ENCODE data around the gene CEP112. TPM values are rescaled to one million over a fixed set of nuclear protein-coding genes. Genes with fewer than 3 reads are reported as not detected.
"Not testable (repeated sequence)": the region's sequence is repeated elsewhere in the genome, so short reads cannot be mapped to it uniquely, and the experiment has no call there.

CEP112 gene
- total and polyA plus RNA-seq, 2 of the 8 experiments (the other 6 are each of a cell fraction or from before 2014, with no cell fraction given): 0.62 to 3.1 TPM

- H3K79me1 ChIP-seq (ENCODE audit: low read depth, low read length); H3K4me2 ChIP-seq (ENCODE audit: insufficient read depth in 1 of 2, low read depth in 2 of 2, low read length in 2 of 2); H4K5ac ChIP-seq (ENCODE audit: insufficient read length, low read depth, low read length); H3K79me2 ChIP-seq (ENCODE audit: control insufficient read depth in 1 of 2, insufficient read depth in 2 of 2, low read length in 2 of 2); H2BK20ac ChIP-seq (ENCODE audit: low read length); H3K27ac ChIP-seq (ENCODE audit: low read depth, low read length); H3K4me3 ChIP-seq (ENCODE audit: extremely low read depth in 1 of 4, insufficient read depth in 2 of 4, low read depth in 3 of 4, low read length in 4 of 4); H2AK5ac ChIP-seq (ENCODE audit: low read depth, low read length); DNase-seq (ENCODE audit: low read depth in 1 of 2, low spot score in 2 of 2); H3K36me3 ChIP-seq (ENCODE audit: control insufficient read depth in 2 of 4, insufficient read depth in 4 of 4, low read length in 3 of 4); H3K18ac ChIP-seq (ENCODE audit: extremely low read depth, low read length); H2BK5ac ChIP-seq (ENCODE audit: low read depth, low read length); H3K27me3 ChIP-seq (replicated peaks in 1 of 4; ENCODE audit: control insufficient read depth in 3 of 4, extremely low read depth in 1 of 4, insufficient read depth in 3 of 4, low read length in 3 of 4); H3K4ac ChIP-seq (replicated peaks; ENCODE audit: insufficient read length, low read depth, low read length); H3K9ac ChIP-seq (replicated peaks in 1 of 4; ENCODE audit: extremely low read depth in 1 of 4, low read depth in 3 of 4, low read length in 3 of 4); H4K8ac ChIP-seq (ENCODE audit: extremely low read depth, insufficient read depth, low read length); H4K20me1 ChIP-seq (replicated peaks in 1 of 2; ENCODE audit: control insufficient read depth in 1 of 2, insufficient read depth in 2 of 2, low read length in 2 of 2); H3K4me1 ChIP-seq (replicated peaks in 1 of 4; ENCODE audit: control insufficient read depth in 3 of 4, insufficient read depth in 4 of 4, low read length in 3 of 4); CTCF ChIA-PET (ENCODE audit: partially characterized antibody); H3K14ac ChIP-seq (ENCODE audit: insufficient read length); H2BK120ac ChIP-seq (replicated peaks; ENCODE audit: low read depth, low read length); H2BK12ac ChIP-seq (ENCODE audit: low read depth, low read length); H2BK15ac ChIP-seq (ENCODE audit: low read length); POLR2A ChIA-PET (ENCODE audit: partially characterized antibody); FAIRE-seq; H2AFZ ChIP-seq (ENCODE audit: low read length); H3K9me3 ChIP-seq (ENCODE audit: insufficient read depth in 2 of 2, low read depth in 1 of 2, low read length in 1 of 2); H4K91ac ChIP-seq (replicated peaks; ENCODE audit: insufficient read length, low read length); H3K23me2 ChIP-seq (ENCODE audit: low read depth, low read length); H3K23ac ChIP-seq (ENCODE audit: insufficient read length); H3K56ac ChIP-seq (replicated peaks; ENCODE audit: insufficient read length, low read depth, low read length): not testable (repeated sequence)
- 81% methylated on average over 3 of the region's 3 CpGs; no CpG with 5 or more reads in 1 of the 2 experiments for WGBS, 2 experiments (ENCODE audit: extremely low coverage in 1 of 2, insufficient coverage in 1 of 2, insufficient read length in 1 of 2, insufficient replicate concordance in 2 of 2, low coverage in 1 of 2, low lambda C conversion rate in 2 of 2, missing lambda C conversion rate in 1 of 2)
Measured at GRCh38 chr17:66080670-66081069, 111.3 kb downstream of the CEP112 start.

All from H1 (cell line).